T-cell (primary cell): ENCODE measurements around the gene BICD2. TPM values are rescaled to one million over a fixed set of nuclear protein-coding genes. Genes with fewer than 3 reads are reported as not detected.

Source experiments
- ATAC-seq, 4 experiments: fragments of 200-7000 bp in 3 of 4; fragments of 150-1000 bp in 1 of 4; cut with Tn5 transposase; replicated peaks in 1 of 4; 1 replicate in 3 of 4; 2 replicates in 1 of 4; pipeline ENCODE4 v1.10.0; 2021; ENCODE audit warnings: moderate library complexity in 3 of 4, mild to moderate bottlenecking in 2 of 4, moderate number of reproducible peaks in 1 of 4
- CTCF ChIA-PET, 2 donors: fragments of 300-600 bp; sonication (Branson Sonifier 250); formaldehyde crosslinking; loops; one replicate each; lab custom pipeline; 2022; ENCODE audit warnings: antibody characterized with exemption in 2 of 2; lab: Charles Lee
- POLR2A ChIA-PET, 2 donors: fragments of 300-600 bp; sonication (Branson Sonifier 250); formaldehyde crosslinking; loops; one replicate each; lab custom pipeline; 2022; ENCODE audit warnings: antibody characterized with exemption in 2 of 2; lab: Charles Lee
- DNase-seq, 35 experiments: peaks; one replicate each; pipeline versions ENCODE4 v3.0.0 to v3.0.0-alpha.2; 2013 to 2023
- H3K27ac ChIP-seq: one replicate; pipeline ENCODE4 v1.5.1; 2013; ENCODE audit warnings: low read length
- H3K27me3 ChIP-seq, 2 experiments: replicated peaks in 1 of 2; 1 replicate in 1 of 2; 2 replicates in 1 of 2; pipeline versions ENCODE4 v1.6.1 to v1.7.0; 2013; ENCODE audit warnings: low read length in 1 of 2, mixed read lengths in 1 of 2; ENCODE audit not compliant: control insufficient read depth in 2 of 2, insufficient read depth in 2 of 2; ENCODE audit errors: extremely low read depth in 1 of 2
- H3K36me3 ChIP-seq, 2 donors: 1 replicate in 1 of 2; 2 replicates in 1 of 2; pipeline versions ENCODE4 v1.6.1 to v1.7.0; 2013; ENCODE audit warnings: low read length in 1 of 2; ENCODE audit not compliant: control insufficient read depth in 2 of 2, insufficient read depth in 1 of 2; ENCODE audit errors: extremely low read depth in 1 of 2
- H3K4me1 ChIP-seq, 2 experiments: 1 replicate in 1 of 2; 2 replicates in 1 of 2; pipeline versions ENCODE4 v1.6.1 to v1.7.0; 2013; ENCODE audit warnings: low read length in 2 of 2, mixed read lengths in 1 of 2; ENCODE audit not compliant: insufficient read depth in 2 of 2, control insufficient read depth in 1 of 2; ENCODE audit errors: extremely low read depth in 1 of 2
- H3K4me3 ChIP-seq, 2 donors: 1 replicate in 1 of 2; 2 replicates in 1 of 2; pipeline versions ENCODE4 v1.5.1 to v1.7.0; 2013; ENCODE audit warnings: mild to moderate bottlenecking in 2 of 2, low read length in 1 of 2, moderate library complexity in 1 of 2; ENCODE audit not compliant: control insufficient read depth in 1 of 2; ENCODE audit errors: extremely low read depth in 1 of 2
- H3K9me3 ChIP-seq: 2 replicates; pipeline ENCODE4 v1.7.0; 2013
- H3K27ac Mint-ChIP-seq, 2 donors: one replicate each; pipeline ENCODE4 v1.8.0; 2020 to 2021; ENCODE audit warnings: mild to moderate bottlenecking in 2 of 2, mixed read lengths in 2 of 2
- H3K27me3 Mint-ChIP-seq, 2 donors: one replicate each; pipeline ENCODE4 v1.8.0; 2021 to 2022; ENCODE audit warnings: mixed read lengths in 2 of 2
- H3K36me3 Mint-ChIP-seq: one replicate; pipeline ENCODE4 v1.8.0; 2021; ENCODE audit warnings: mixed read lengths
- H3K4me1 Mint-ChIP-seq, 3 donors: one replicate each; pipeline ENCODE4 v1.8.0; 2020 to 2022; ENCODE audit warnings: mixed read lengths in 3 of 3, mild to moderate bottlenecking in 1 of 3
- H3K4me3 Mint-ChIP-seq, 3 donors: one replicate each; pipeline ENCODE4 v1.8.0; 2020 to 2022; ENCODE audit warnings: mild to moderate bottlenecking in 3 of 3, mixed read lengths in 3 of 3, moderate library complexity in 3 of 3
- H3K9me3 Mint-ChIP-seq, 3 donors: one replicate each; pipeline ENCODE4 v1.8.0; 2020 to 2022; ENCODE audit warnings: mixed read lengths in 3 of 3
- WGBS: methylation state at CpG from one replicate; pipeline ENCODE4 v1.1.5; 2013; ENCODE audit warnings: missing lambda C conversion rate; ENCODE audit not compliant: insufficient coverage; 5-methylcytosine and 5-hydroxymethylcytosine counted together
- total RNA-seq, 35 experiments: library from RNA in 6 of 35; stranded (reverse) in 6 of 35; fragments of 120-200 nt in 1 of 35; gene quantifications; one replicate each; pipeline versions ENCODE4 v1.2.1 to v1.2.4 and lab custom pipeline; 2013 to 2026

BICD2 gene
- total RNA-seq, 5 donors from 2014 or later (not counting 1 experiment from before 2014, with no cell fraction given): 24.1 to 36.6 (median 30.6) TPM

DNA sequence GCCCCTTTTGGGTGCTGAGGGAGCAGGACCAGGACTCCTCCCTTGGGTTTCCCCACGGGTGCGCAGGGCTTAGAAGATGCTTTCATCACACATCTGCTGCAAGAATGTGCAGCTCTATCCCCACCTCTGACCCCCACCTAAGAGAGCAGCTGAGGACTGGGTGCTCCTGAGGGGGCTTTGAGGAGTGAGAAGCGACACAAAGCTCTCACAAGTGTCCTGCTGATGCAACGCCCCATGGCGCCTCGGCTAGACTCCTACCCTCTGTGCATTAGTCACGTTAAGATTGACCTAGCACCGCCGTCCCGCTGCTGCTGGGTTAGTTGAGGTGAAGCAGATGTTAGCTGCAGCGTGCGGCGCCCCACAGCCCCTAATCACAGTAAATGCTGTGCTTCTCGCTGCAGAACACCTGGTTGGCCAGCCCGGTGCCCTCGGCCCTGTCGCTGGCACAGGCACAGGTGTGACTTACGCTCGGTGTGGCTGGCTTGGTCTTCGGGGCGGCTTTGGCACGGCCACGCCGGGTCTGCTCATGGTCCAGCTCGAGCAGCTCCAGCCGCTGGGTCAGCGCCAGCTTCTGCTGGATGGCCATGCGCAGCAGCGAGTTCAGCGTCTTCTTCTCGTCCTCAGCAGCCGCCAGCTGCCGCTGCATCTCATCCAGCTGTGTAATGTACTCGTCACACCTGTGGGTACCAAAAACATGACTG is 49.7 kb downstream of the BICD2 start:
- no peak overlapping the region for H3K4me3 ChIP-seq
- H3K27ac ChIP-seq: no peak overlapping the region
- Mint-ChIP-seq H3K4me1 (peaks cover 30 to 31% (median 30%) of the 10 kb centered on the region in 3 donors), H3K4me3 (no peak overlapping the region), H3K9me3 (no peaks in the 10 kb centered on the region), H3K27me3 (no peaks in the 10 kb centered on the region), H3K27ac (no peak overlapping the region), H3K36me3 (peaks cover 45% of the 10 kb centered on the region)
- ChIA-PET POLR2A (interaction anchor here in 1 of 2 donors (0.5 kb wide), 1 partner anchor 272 kb away, joined by 5 read pairs; no protein-coding TSS in a partner anchor), CTCF (interaction anchor here in 1 of 2 donors (1.4 kb wide), 1 partner anchor 76 kb away, joined by 4 read pairs; no protein-coding TSS in a partner anchor)
- ATAC-seq: no peak
- H3K27me3 ChIP-seq: no peaks in the 10 kb centered on the region
- no peaks in the 10 kb centered on the region for H3K9me3 ChIP-seq
- 95% methylated on average over 26 of the region's 34 CpGs for WGBS
- H3K36me3 ChIP-seq: peaks cover 14 to 77% of the 10 kb centered on the region in 2 donors
- no peak for DNase-seq
- peaks cover 9 to 31% of the 10 kb centered on the region in 2 experiments for H3K4me1 ChIP-seq

- Mint-ChIP-seq H3K9me3 (no peaks in the 10 kb centered on the region), H3K27ac (peak overlapping the region; percentile 95 to 97), H3K4me1 (peaks cover 30 to 32% (median 30%) of the 10 kb centered on the region in 3 donors), H3K36me3 (peaks cover 42% of the 10 kb centered on the region), H3K4me3 (no peak overlapping the region), H3K27me3 (no peaks in the 10 kb centered on the region)
- no peaks in the 10 kb centered on the region for H3K9me3 ChIP-seq
- H3K36me3 ChIP-seq: peaks cover 14 to 76% of the 10 kb centered on the region in 2 donors
- CTCF ChIA-PET: no interaction called here
- DNase-seq: no peak
- no peak overlapping the region for H3K27ac ChIP-seq
- WGBS: 100% methylated on average over 3 of the region's 3 CpGs
- H3K27me3 ChIP-seq: no peaks in the 10 kb centered on the region
- peaks cover 9 to 31% of the 10 kb centered on the region in 2 experiments for H3K4me1 ChIP-seq
- POLR2A ChIA-PET: interaction anchor here in 1 of 2 donors (0.6 kb wide), 1 partner anchor 22 kb away, joined by 3 read pairs; no protein-coding TSS in a partner anchor
- no peak overlapping the region for H3K4me3 ChIP-seq
- ATAC-seq: no peak
These were observed 50.6 kb downstream of the BICD2 start for GRCh38 chr9:92714016-92714415.

DNA sequence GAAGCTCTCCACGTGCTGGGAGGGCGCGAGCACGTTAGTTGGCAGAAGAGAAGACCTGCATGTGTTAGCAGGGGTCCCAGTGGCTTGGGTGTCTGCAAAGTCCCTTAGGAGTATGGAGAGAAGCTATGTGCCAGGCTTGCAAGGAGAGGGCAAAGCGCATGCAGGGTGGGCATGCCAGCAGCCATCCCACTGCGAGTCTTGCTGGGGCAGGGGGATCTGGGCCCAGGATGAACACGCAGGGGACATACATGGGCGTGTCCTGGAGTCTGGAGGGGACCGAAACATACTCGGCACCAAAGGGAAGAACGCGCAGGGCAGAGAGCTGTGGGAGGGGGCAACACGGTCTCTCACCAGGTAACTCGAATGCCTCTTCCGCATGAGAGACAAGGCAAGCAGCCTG is 51.1 kb downstream of the BICD2 start:
- DNase-seq (no peak), ATAC-seq (no peak)
- WGBS: 90% methylated on average over 13 of the region's 15 CpGs
- H3K36me3 Mint-ChIP-seq: peaks cover 42% of the 10 kb centered on the region
- H3K27ac Mint-ChIP-seq: peak overlapping the region; percentile 95 to 97
- H3K9me3 Mint-ChIP-seq: no peaks in the 10 kb centered on the region
- ChIA-PET CTCF (no interaction called here), POLR2A (interaction anchor here in 1 of 2 donors (0.6 kb wide), 1 partner anchor 22 kb away, joined by 3 read pairs; no protein-coding TSS in a partner anchor)
- no peaks in the 10 kb centered on the region for H3K27me3 Mint-ChIP-seq
- Histone ChIP-seq H3K27me3 (no peaks in the 10 kb centered on the region), H3K4me1 (peaks cover 9 to 31% of the 10 kb centered on the region in 2 experiments), H3K36me3 (peaks cover 14 to 74% of the 10 kb centered on the region in 2 donors), H3K27ac (no peak overlapping the region), H3K9me3 (no peaks in the 10 kb centered on the region), H3K4me3 (no peak overlapping the region)
- no peak overlapping the region for H3K4me3 Mint-ChIP-seq
- H3K4me1 Mint-ChIP-seq: peaks cover 30 to 32% (median 30%) of the 10 kb centered on the region in 3 donors

GRCh38 chr9:92712767-92713166 is 51.9 kb downstream of the BICD2 start:
- Mint-ChIP-seq H3K27ac (peak overlapping the region; percentile 95 to 97), H3K9me3 (no peaks in the 10 kb centered on the region), H3K4me1 (peaks cover 30 to 32% (median 30%) of the 10 kb centered on the region in 3 donors), H3K27me3 (no peaks in the 10 kb centered on the region), H3K36me3 (peaks cover 40% of the 10 kb centered on the region), H3K4me3 (peak overlapping the region in 1 of 3 donors; percentile 64)
- H3K9me3 ChIP-seq: no peaks in the 10 kb centered on the region
- DNase-seq (no peak), ATAC-seq (no peak)
- peaks cover 14 to 67% of the 10 kb centered on the region in 2 donors for H3K36me3 ChIP-seq
- no peak overlapping the region for H3K4me3 ChIP-seq
- ChIA-PET CTCF (no interaction called here), POLR2A (no interaction called here)
- peak overlapping the region; percentile 63 for H3K27ac ChIP-seq
- H3K4me1 ChIP-seq: peaks cover 9 to 31% of the 10 kb centered on the region in 2 experiments
- WGBS: 97% methylated on average over 7 of the region's 15 CpGs
- no peaks in the 10 kb centered on the region for H3K27me3 ChIP-seq

- peak in 1 of 35 experiments; percentile 33 for DNase-seq
- POLR2A ChIA-PET: no interaction called here
These were observed 52.8 kb downstream of the BICD2 start for GRCh38 chr9:92711844-92712243.

GRCh38 chr9:92711146-92711545 is 53.5 kb downstream of the BICD2 start:
- ChIA-PET POLR2A (no interaction called here), CTCF (no interaction called here)
- DNase-seq: no peak
- Histone ChIP-seq H3K4me3 (no peak overlapping the region), H3K27ac (peak overlapping the region; percentile 63), H3K27me3 (no peaks in the 10 kb centered on the region), H3K36me3 (peaks cover 14 to 55% of the 10 kb centered on the region in 2 donors), H3K4me1 (peaks cover 9 to 26% of the 10 kb centered on the region in 2 experiments), H3K9me3 (no peaks in the 10 kb centered on the region)
- Mint-ChIP-seq H3K4me3 (peak overlapping the region in 1 of 3 donors; percentile 64), H3K4me1 (peaks cover 28 to 33% (median 32%) of the 10 kb centered on the region in 3 donors), H3K27me3 (no peaks in the 10 kb centered on the region), H3K27ac (peak overlapping the region; percentile 80 to 88), H3K36me3 (peaks cover 43% of the 10 kb centered on the region), H3K9me3 (no peaks in the 10 kb centered on the region)
- WGBS: 86% methylated on average over 1 of the region's 2 CpGs
- no peak for ATAC-seq

More at GRCh38 chr9:92711844-92712243, 52.8 kb downstream of the BICD2 start:
- Histone ChIP-seq H3K9me3 (no peaks in the 10 kb centered on the region), H3K27me3 (no peaks in the 10 kb centered on the region), H3K36me3 (peaks cover 14 to 58% of the 10 kb centered on the region in 2 donors), H3K27ac (peak overlapping the region; percentile 63), H3K4me3 (peak overlapping the region in 1 of 2 donors; percentile 7), H3K4me1 (peaks cover 9 to 30% of the 10 kb centered on the region in 2 experiments)
- Mint-ChIP-seq H3K27ac (peak overlapping the region; percentile 95 to 97), H3K4me1 (peaks cover 28 to 32% (median 30%) of the 10 kb centered on the region in 3 donors), H3K4me3 (peak overlapping the region; percentile 64 to 72 (median 64)), H3K9me3 (no peaks in the 10 kb centered on the region), H3K27me3 (no peaks in the 10 kb centered on the region), H3K36me3 (peaks cover 45% of the 10 kb centered on the region)
- 20% methylated on average over 6 of the region's 6 CpGs for WGBS
- CTCF ChIA-PET: interaction anchor here in 1 of 2 donors (0.8 kb wide), 1 partner anchor 25 kb away, joined by 3 read pairs; no protein-coding TSS in a partner anchor
- ATAC-seq: peak; percentile 46 to 66 (median 62)
